RWPE1 (cell line): ENCODE data around the gene INPP1.

ENCODE experiments used
- CTCF ChIA-PET: fragments of 350-600 bp; sonication (Branson Sonifier 250); formaldehyde crosslinking; extraction: SDS; loops from one replicate; lab custom pipeline; 2021; lab: Yijun Ruan, JAX
- POLR2A ChIA-PET: fragments of 400-600 bp; formaldehyde crosslinking; extraction: SDS; loops from one replicate; lab custom pipeline; 2020; ENCODE audit warnings: antibody characterized with exemption; ENCODE audit not compliant: low non-redundant PET; lab: Yijun Ruan, JAX
- DNase-seq: peaks from one replicate; pipeline ENCODE4 v3.0.0; 2012; ENCODE audit warnings: low spot score
- H3K27ac ChIP-seq: fragments of 450-650 bp; 2 replicates; pipeline ENCODE4 v1.5.1; 2017
- CTCF ChIP-seq: fragments of 450-650 bp; conservative IDR thresholded peaks from 2 replicates; pipeline ENCODE4 v1.5.1; 2017; ENCODE audit warnings: low read depth, mild to moderate bottlenecking

The INPP1 gene

GRCh38 chr2:190407662-190408537, 64.5 kb downstream of the INPP1 start, which contains the start of gene MFSD6:
Gene MFSD6 (plus strand): TSS chr2:190408355. CDS start chr2:190436030, 27,675 bp downstream.
- ChIA-PET POLR2A (no interaction called here), CTCF (no interaction called here)
- no peak for TF ChIP-seq CTCF
- DNase-seq = peak; percentile 39
- peak within 1 kb of the TSS; percentile 71 for H3K27ac ChIP-seq

- POLR2A ChIA-PET = no interaction called here
- TF ChIP-seq CTCF = no peak
- H3K27ac ChIP-seq = peak overlapping the region; percentile 71
- CTCF ChIA-PET = no interaction called here
- peak; percentile 40 for DNase-seq
Observed at GRCh38 chr2:190408538-190409271, 65.3 kb downstream of the INPP1 start.

GRCh38 chr2:190409616-190410015, 66.2 kb downstream of the INPP1 start:
- DNase-seq = no peak
- no peak overlapping the region for H3K27ac ChIP-seq
- no peak for TF ChIP-seq CTCF
- POLR2A ChIA-PET = no interaction called here
- CTCF ChIA-PET = no interaction called here

GRCh38 chr2:190410166-190410565, 66.8 kb downstream of the INPP1 start:
- H3K27ac ChIP-seq = no peak overlapping the region
- CTCF ChIA-PET = no interaction called here
- DNase-seq = no peak
- no peak for TF ChIP-seq CTCF
- POLR2A ChIA-PET = no interaction called here

- H3K27ac ChIP-seq = no peak overlapping the region
- ChIA-PET CTCF (interaction anchor here (0.5 kb wide), 1 partner anchor 111 kb away, joined by 5 read pairs; no protein-coding TSS in a partner anchor), POLR2A (no interaction called here)
- no peak for TF ChIP-seq CTCF
- no peak for DNase-seq
Observed at GRCh38 chr2:190412966-190413365, 69.6 kb downstream of the INPP1 start.

- peak; percentile 29 for DNase-seq
- ChIA-PET CTCF (interaction anchor here (0.5 kb wide), 1 partner anchor 242 kb away, joined by 3 read pairs; no protein-coding TSS in a partner anchor), POLR2A (no interaction called here)
- no peak for TF ChIP-seq CTCF
- H3K27ac ChIP-seq = peak overlapping the region; percentile 68
Observed at GRCh38 chr2:190413421-190413820, 70.0 kb downstream of the INPP1 start.
